Neural cell (in vitro differentiated cells): ENCODE measurements around the gene GNA12. TPM values are rescaled to one million over a fixed set of nuclear protein-coding genes. Genes with fewer than 3 reads are reported as not detected.

ENCODE experiments used
- H2AFZ ChIP-seq: fragments of 200-600, 300-800 bp; sonication (generic), shearing (Covaris generic); 2 replicates; pipeline ENCODE4 v1.6.0; 2014; ENCODE audit warnings: low read depth, mild to moderate bottlenecking, antibody characterized with exemption, low read length, moderate library complexity
- H3F3A ChIP-seq: fragments of 200-600 bp; shearing (Covaris generic); 2 replicates; pipeline ENCODE4 v1.6.1; 2016; ENCODE audit warnings: mild to moderate bottlenecking, moderate library complexity, mixed read lengths, antibody characterized with exemption, low read length; ENCODE audit not compliant: insufficient read depth, poor library complexity, severe bottlenecking
- H3K27ac ChIP-seq: fragments of 200-600, 300-800 bp; sonication (generic), shearing (Covaris generic); 2 replicates; pipeline ENCODE4 v1.5.1; 2014; ENCODE audit warnings: mild to moderate bottlenecking, low read length, moderate library complexity
- H3K27me3 ChIP-seq: fragments of 300-800, 200-600 bp; sonication (generic), shearing (Covaris generic); 2 replicates; pipeline ENCODE4 v1.6.0; 2014; ENCODE audit warnings: mild to moderate bottlenecking, low read depth, low read length, moderate library complexity; ENCODE audit not compliant: insufficient read depth
- H3K36me3 ChIP-seq: fragments of 300-800, 200-600 bp; sonication (generic), shearing (Covaris generic); 2 replicates; pipeline ENCODE4 v1.5.1; 2014; ENCODE audit warnings: mild to moderate bottlenecking, antibody characterized with exemption, low read length, moderate library complexity; ENCODE audit not compliant: insufficient read depth
- H3K4me2 ChIP-seq: fragments of 300-800, 200-600 bp; sonication (generic), shearing (Covaris generic); 2 replicates; pipeline ENCODE4 v1.6.0; 2014; ENCODE audit warnings: mild to moderate bottlenecking, low read length
- H3K4me3 ChIP-seq: fragments of 300-800, 200-600 bp; sonication (generic), shearing (Covaris generic); 2 replicates; pipeline ENCODE4 v1.5.1; 2014; ENCODE audit warnings: mild to moderate bottlenecking, low read length, moderate library complexity
- H3K79me2 ChIP-seq: fragments of 200-600 bp; shearing (Covaris generic); replicated peaks from 2 replicates; pipeline ENCODE4 v1.6.0; 2014; ENCODE audit warnings: mild to moderate bottlenecking, low read length, moderate library complexity; ENCODE audit not compliant: insufficient read depth
- H3K9ac ChIP-seq: fragments of 300-800, 200-600 bp; sonication (generic), shearing (Covaris generic); 2 replicates; pipeline ENCODE4 v1.6.1; 2016; ENCODE audit warnings: mild to moderate bottlenecking, low read length, mixed read lengths
- H3K9me2 ChIP-seq: fragments of 200-600 bp; shearing (Covaris generic); 2 replicates; pipeline ENCODE4 v1.6.1; 2016; ENCODE audit warnings: mild to moderate bottlenecking, low read length, mixed read lengths; ENCODE audit not compliant: insufficient read depth
- H3K9me3 ChIP-seq: fragments of 200-600, 300-800 bp; sonication (generic), shearing (Covaris generic); 2 replicates; pipeline ENCODE4 v1.6.1; 2016; ENCODE audit warnings: mild to moderate bottlenecking, mixed run types, low read length, moderate library complexity, mixed read lengths
- H4K20me1 ChIP-seq: fragments of 200-600 bp; shearing (Covaris generic); 2 replicates; pipeline ENCODE4 v1.6.1; 2016; ENCODE audit warnings: mild to moderate bottlenecking, mixed run types; ENCODE audit not compliant: insufficient read depth
- CTCF ChIP-seq: fragments of 450-650 bp; IDR thresholded peaks from 2 replicates; pipeline ENCODE4 v1.5.1; 2014; ENCODE audit warnings: antibody characterized with exemption, mild to moderate bottlenecking, moderate library complexity; ENCODE audit not compliant: poor library complexity, severe bottlenecking
- EP300 ChIP-seq: fragments of 450-650 bp; conservative IDR thresholded peaks from 2 replicates; pipeline ENCODE4 v1.6.1; 2014; ENCODE audit warnings: antibody characterized with exemption, mild to moderate bottlenecking, moderate library complexity; ENCODE audit not compliant: poor library complexity, severe bottlenecking
- EZH2 ChIP-seq: fragments of 200-600, 300-800 bp; shearing (Covaris generic), sonication (generic); IDR thresholded peaks from 2 replicates; pipeline ENCODE4 v1.6.1; 2014; ENCODE audit warnings: antibody characterized with exemption, low read length, borderline replicate concordance, mild to moderate bottlenecking; ENCODE audit not compliant: insufficient read depth, poor library complexity, severe bottlenecking
- MXI1 ChIP-seq: fragments of 450-650 bp; conservative IDR thresholded peaks from 2 replicates; pipeline ENCODE4 v1.6.1; 2014; ENCODE audit warnings: antibody characterized with exemption, mild to moderate bottlenecking; ENCODE audit not compliant: poor library complexity, severe bottlenecking
- POLR2AphosphoS5 ChIP-seq: IDR thresholded peaks from 2 replicates; pipeline ENCODE4 v1.6.1; 2012
- RAD21 ChIP-seq: fragments of 450-650 bp; conservative IDR thresholded peaks from 2 replicates; pipeline ENCODE4 v1.6.1; 2014; ENCODE audit warnings: antibody characterized with exemption, mild to moderate bottlenecking, moderate library complexity
- REST ChIP-seq: IDR thresholded peaks from 2 replicates; pipeline ENCODE4 v1.6.1; 2012; ENCODE audit warnings: borderline replicate concordance
- SMC3 ChIP-seq: fragments of 450-650 bp; conservative IDR thresholded peaks from 2 replicates; pipeline ENCODE4 v1.6.1; 2014; ENCODE audit warnings: antibody characterized with exemption, mild to moderate bottlenecking, moderate library complexity; ENCODE audit not compliant: poor library complexity
- TAF1 ChIP-seq: IDR thresholded peaks from 2 replicates; pipeline ENCODE4 v1.6.1; 2012; ENCODE audit warnings: low read depth
- polyA plus RNA-seq: library from polyadenylated mRNA; depleted of rRNA; stranded (reverse); fragments of >200 nt; gene quantifications from 2 replicates; pipeline ENCODE4 v1.2.3, GENCODE V29; 2014

The GNA12 gene
- polyA plus RNA-seq, 1 donor from 2014 or later, result 15.5 TPM

- H3K79me2 ChIP-seq, result peaks cover 30% of the 10 kb centered on the region
- H3K9me3 ChIP-seq, result peaks cover 5% of the 10 kb centered on the region
- H3F3A ChIP-seq, result no peaks in the 10 kb centered on the region
- no peaks in the 10 kb centered on the region for H3K27me3 ChIP-seq
- no peak overlapping the region for H3K9ac ChIP-seq
- TF ChIP-seq EP300 (no peak), RAD21 (no peak), SMC3 (no peak), CTCF (no peak), TAF1 (no peak), POLR2AphosphoS5 (no peak), MXI1 (no peak), REST (no peak), EZH2 (no peak)
- H3K4me2 ChIP-seq, result no peak overlapping the region
- H3K9me2 ChIP-seq, result no peaks in the 10 kb centered on the region
- H3K36me3 ChIP-seq, result peaks cover 11% of the 10 kb centered on the region
- no peak overlapping the region for H3K4me3 ChIP-seq
- H3K27ac ChIP-seq, result no peak overlapping the region
- H4K20me1 ChIP-seq, result no peaks in the 10 kb centered on the region
- H2AFZ ChIP-seq, result no peak overlapping the region
These were observed 45.4 kb downstream of the GNA12 start for GRCh38 chr7:2798669-2799068.

- Histone ChIP-seq H2AFZ (no peak overlapping the region), H3K9me3 (peaks cover 5% of the 10 kb centered on the region), H3K4me3 (no peak overlapping the region), H3K27ac (no peak overlapping the region), H4K20me1 (no peaks in the 10 kb centered on the region), H3K4me2 (no peak overlapping the region), H3K9ac (no peak overlapping the region), H3K27me3 (no peaks in the 10 kb centered on the region), H3K9me2 (no peaks in the 10 kb centered on the region), H3F3A (no peaks in the 10 kb centered on the region), H3K79me2 (peaks cover 30% of the 10 kb centered on the region), H3K36me3 (peaks cover 17% of the 10 kb centered on the region)
- TF ChIP-seq MXI1 (no peak), RAD21 (no peak), CTCF (no peak), REST (no peak), EZH2 (no peak)
These were observed 47.5 kb downstream of the GNA12 start for GRCh38 chr7:2796358-2797352.
